Fibroblast of gingiva (primary cell): ENCODE data around the gene EHBP1L1.
A peak's percentile ranks its signal among the peaks of the same experiment; 100 is the strongest.

ENCODE experiments used
- DNase-seq: peaks from one replicate; pipeline ENCODE4 v3.0.0-alpha.2; 2011; ENCODE audit warnings: low read depth

EHBP1L1 gene

GRCh38 chr11:65575568-65576231 is at the start of gene EHBP1L1:
TSS of gene EHBP1L1 (plus strand) at chr11:65576053. CDS start at chr11:65576303, 250 bp downstream.
- DNase-seq, result peak; percentile 69

GRCh38 chr11:65526744-65527143 is 49.1 kb upstream of the EHBP1L1 start:
- DNase-seq, result no peak

- DNase-seq, result no peak
These were observed 47.0 kb upstream of the EHBP1L1 start for GRCh38 chr11:65528819-65529350.

- DNase-seq, result no peak
These were observed 46.2 kb upstream of the EHBP1L1 start for GRCh38 chr11:65529475-65530156.

DNA sequence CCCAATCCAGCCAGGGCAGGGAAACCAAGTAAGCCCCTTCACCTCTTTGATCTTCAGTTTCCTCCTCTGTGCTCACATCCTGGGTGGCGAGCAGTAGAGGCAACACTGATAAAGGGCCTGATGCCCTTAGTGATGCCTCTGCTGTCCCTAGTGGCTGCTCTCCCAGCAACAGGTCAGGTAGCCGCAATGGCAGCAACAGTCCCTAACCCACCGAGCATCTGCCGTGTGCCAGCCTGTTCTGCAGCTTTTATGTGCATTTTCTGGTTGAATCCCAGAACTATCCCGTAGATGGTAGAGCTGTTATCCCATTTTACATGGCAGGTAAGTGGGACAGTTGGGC is 45.7 kb upstream of the EHBP1L1 start:
- no peak for DNase-seq

DNA sequence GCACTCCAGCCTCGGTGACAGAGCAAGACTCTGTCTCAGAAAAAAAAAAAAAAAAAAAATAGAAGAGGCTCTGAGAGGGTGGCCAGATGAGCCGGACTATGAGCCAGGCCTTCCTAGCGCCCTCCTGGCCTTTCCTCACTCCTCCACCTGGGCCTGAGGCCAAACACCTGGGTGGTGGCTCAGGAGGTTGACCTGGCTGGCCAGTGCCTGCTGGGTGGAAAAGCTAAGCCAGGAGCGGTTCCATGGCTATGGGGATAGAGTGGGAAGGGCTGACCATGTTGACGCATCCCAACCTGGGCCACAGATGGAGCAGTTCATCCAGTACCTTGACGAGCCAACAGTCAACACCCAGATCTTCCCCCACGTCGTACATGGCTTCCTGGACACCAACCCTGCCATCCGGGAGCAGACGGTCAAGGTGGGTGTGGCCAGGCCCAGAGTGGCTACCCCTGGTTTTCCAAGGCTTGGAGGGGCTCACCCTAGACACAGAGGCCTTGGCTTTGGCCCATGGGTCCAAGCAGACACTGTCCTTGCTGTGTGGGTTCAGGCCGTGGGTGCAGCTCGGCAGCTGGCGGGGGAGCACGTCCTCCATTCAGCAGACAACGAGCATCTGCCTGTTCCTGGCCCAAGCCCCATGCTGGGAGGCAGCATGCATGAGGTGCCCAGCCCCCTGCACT is 43.3 kb upstream of the EHBP1L1 start:
- DNase-seq, result no peak

GRCh38 chr11:65535102-65535501 is 40.8 kb upstream of the EHBP1L1 start:
- DNase-seq, result no peak

GRCh38 chr11:65536412-65537295 is 39.2 kb upstream of the EHBP1L1 start:
- DNase-seq, result no peak

- no peak for DNase-seq
These were observed 38.6 kb upstream of the EHBP1L1 start for GRCh38 chr11:65537296-65537597.

GRCh38 chr11:65537620-65538231 is 38.1 kb upstream of the EHBP1L1 start:
- no peak for DNase-seq

DNA sequence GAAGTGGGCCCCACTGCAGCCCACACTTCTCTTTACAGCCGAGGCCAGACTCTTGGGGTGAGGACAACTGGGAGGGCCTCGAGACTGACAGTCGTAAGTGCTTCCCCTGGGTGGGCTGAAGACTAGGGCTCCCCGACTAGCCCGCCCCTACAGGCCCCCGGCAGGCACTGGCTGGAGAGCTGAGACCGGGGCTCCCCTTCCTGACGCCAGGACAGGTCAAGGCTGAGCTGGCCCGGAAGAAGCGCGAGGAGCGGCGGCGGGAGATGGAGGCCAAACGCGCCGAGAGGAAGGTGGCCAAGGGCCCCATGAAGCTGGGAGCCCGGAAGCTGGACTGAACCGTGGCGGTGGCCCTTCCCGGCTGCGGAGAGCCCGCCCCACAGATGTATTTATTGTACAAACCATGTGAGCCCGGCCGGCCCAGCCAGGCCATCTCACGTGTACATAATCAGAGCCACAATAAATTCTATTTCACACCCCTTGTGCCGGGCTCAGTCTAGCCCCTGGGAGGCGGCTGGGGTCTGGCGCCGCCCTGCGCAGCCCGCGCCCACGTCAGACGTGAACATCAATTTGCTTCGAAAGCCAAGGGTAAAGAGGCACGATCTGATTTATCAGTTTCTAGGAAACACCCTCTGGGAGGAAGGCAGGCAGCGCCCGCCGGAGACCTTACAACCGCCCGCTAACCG is 37.5 kb upstream of the EHBP1L1 start:
- no peak for DNase-seq

- no peak for DNase-seq
These were observed 36.7 kb upstream of the EHBP1L1 start for GRCh38 chr11:65538915-65539743.

DNA sequence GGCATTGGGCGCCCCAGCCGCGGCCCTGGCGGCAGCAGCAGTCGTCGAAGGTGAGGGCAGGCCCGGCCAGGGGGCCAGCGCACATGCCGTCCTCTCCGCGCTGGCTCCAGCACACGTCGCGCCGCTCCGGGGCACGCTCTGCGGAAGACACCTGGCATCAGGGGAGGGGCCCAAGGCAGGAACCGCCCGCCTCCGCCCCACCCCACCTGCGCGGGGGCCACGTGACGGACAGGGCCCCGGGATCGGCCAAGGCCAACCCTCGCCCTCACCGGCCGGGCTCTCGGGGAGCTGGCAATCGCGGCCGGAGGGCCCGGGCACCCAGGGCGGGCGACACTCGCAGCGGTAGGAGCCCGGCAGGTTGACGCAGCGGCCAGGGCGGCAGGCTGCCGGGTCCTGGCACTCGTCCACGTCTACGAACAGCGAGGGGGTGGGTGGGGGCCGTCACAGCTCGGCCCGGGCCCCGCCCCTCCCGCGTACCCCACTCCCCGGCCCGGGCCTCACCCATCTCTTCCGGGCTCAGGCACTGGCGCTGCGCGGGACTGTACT is 36.0 kb upstream of the EHBP1L1 start:
- DNase-seq, result no peak

DNA sequence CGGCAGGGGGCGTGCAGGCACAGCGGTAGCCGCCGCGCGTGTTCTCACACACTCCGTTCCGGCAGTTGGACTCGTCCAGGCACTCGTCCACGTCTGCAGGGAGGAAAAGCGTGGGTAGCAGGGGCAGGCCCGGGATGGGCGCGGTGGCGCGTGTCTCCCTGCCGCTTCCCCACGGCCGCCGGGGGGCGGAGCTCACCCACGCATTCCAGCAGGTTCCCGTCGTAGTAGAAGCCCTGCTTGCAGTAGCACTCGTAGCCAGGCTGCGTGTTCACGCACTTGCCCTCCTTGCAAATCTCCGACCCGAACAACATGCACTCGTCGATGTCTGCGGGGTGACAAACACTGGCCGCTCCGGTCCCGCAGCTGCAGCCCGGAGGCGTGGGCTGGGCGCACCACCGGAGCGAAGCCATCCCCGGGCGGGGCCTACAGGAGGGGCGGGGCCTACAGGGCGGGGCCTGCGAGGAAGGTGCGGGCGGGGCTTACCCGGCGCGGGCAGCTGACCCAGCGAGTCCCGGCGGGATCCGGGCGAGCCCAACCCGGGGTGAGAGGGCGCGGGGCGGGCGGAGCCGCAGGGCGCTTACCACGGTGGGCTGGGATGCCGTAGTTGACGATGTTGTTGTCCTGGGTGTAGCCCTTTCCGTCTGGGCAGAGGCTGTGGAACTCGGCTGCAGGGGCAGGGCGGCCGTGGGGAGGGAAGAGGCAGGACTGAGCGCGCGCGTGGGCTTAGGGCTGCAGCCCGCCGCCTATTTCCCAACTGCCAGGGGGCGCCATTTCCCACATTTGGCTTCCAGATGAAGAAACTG is 35.4 kb upstream of the EHBP1L1 start:
- DNase-seq, result peak; percentile 91

- no peak for DNase-seq
These were observed 34.5 kb upstream of the EHBP1L1 start for GRCh38 chr11:65541093-65541982.

- no peak for DNase-seq
These were observed 33.0 kb upstream of the EHBP1L1 start for GRCh38 chr11:65542738-65543390.

GRCh38 chr11:65545853-65546216 is 30.0 kb upstream of the EHBP1L1 start:
- DNase-seq, result no peak
